Measurements from ENCODE around the gene GGN. TPM values are rescaled to one million over a fixed set of nuclear protein-coding genes. Genes with fewer than 3 reads are reported as not detected.
A peak's percentile ranks its signal among the peaks of the same experiment; 100 is the strongest.

GGN gene
- total RNA-seq, 1 donor from 2014 or later: 0.74 TPM

- TF ChIP-seq CTCF (IDR thresholded peaks at IDR 0.05; ENCODE audit: unreplicated experiment): no peak
- Mint-ChIP-seq H3K4me1 (ENCODE audit: unreplicated experiment) (peaks cover 15% of the 10 kb centered on the region), H3K9me3 (ENCODE audit: unreplicated experiment) (no peaks in the 10 kb centered on the region), H3K4me3 (ENCODE audit: unreplicated experiment) (peak overlapping the region; percentile 35), H3K27ac (ENCODE audit: unreplicated experiment) (peak overlapping the region; percentile 5), H3K27me3 (ENCODE audit: unreplicated experiment) (peaks cover 31% of the 10 kb centered on the region), H3K36me3 (ENCODE audit: low read depth, unreplicated experiment) (peaks cover 8% of the 10 kb centered on the region)
- peak; percentile 22 for DNase-seq (ENCODE audit: low spot score)
Measured at GRCh38 chr19:38389957-38390924, 2.4 kb upstream of the GGN start.

GRCh38 chr19:38389101-38389925 is 1.5 kb upstream of the GGN start:
- no peaks in the 10 kb centered on the region for H3K9me3 Mint-ChIP-seq (ENCODE audit: unreplicated experiment)
- H3K36me3 Mint-ChIP-seq (ENCODE audit: low read depth, unreplicated experiment): peaks cover 8% of the 10 kb centered on the region
- H3K4me3 Mint-ChIP-seq (ENCODE audit: unreplicated experiment): peak overlapping the region; percentile 89
- peak; percentile 15 for DNase-seq (ENCODE audit: low spot score)
- peaks cover 15% of the 10 kb centered on the region for H3K4me1 Mint-ChIP-seq (ENCODE audit: unreplicated experiment)
- peaks cover 27% of the 10 kb centered on the region for H3K27me3 Mint-ChIP-seq (ENCODE audit: unreplicated experiment)
- no peak for TF ChIP-seq CTCF (IDR thresholded peaks at IDR 0.05; ENCODE audit: unreplicated experiment)
- H3K27ac Mint-ChIP-seq (ENCODE audit: unreplicated experiment): no peak overlapping the region

- Mint-ChIP-seq H3K36me3 (ENCODE audit: low read depth, unreplicated experiment) (peaks cover 8% of the 10 kb centered on the region), H3K4me1 (ENCODE audit: unreplicated experiment) (peaks cover 12% of the 10 kb centered on the region), H3K9me3 (ENCODE audit: unreplicated experiment) (no peaks in the 10 kb centered on the region), H3K4me3 (ENCODE audit: unreplicated experiment) (peak within 1 kb of the TSS; percentile 95), H3K27me3 (ENCODE audit: unreplicated experiment) (peaks cover 26% of the 10 kb centered on the region), H3K27ac (ENCODE audit: unreplicated experiment) (peak within 1 kb of the TSS; percentile 26)
- peak; percentile 33 for DNase-seq (ENCODE audit: low spot score)
- no peak for TF ChIP-seq CTCF (IDR thresholded peaks at IDR 0.05; ENCODE audit: unreplicated experiment)
Measured at GRCh38 chr19:38388349-38389100, 691 bp upstream of the GGN start, which contains the start of gene SPRED3. SPRED3 (plus strand) TSS chr19:38388697; CDS start chr19:38390303, 1,606 bp downstream.

GRCh38 chr19:38386971-38387549 is 774 bp downstream of the GGN start:
- no peaks in the 10 kb centered on the region for H3K9me3 Mint-ChIP-seq (ENCODE audit: unreplicated experiment)
- TF ChIP-seq CTCF (IDR thresholded peaks at IDR 0.05; ENCODE audit: unreplicated experiment): no peak
- peaks cover 26% of the 10 kb centered on the region for H3K27me3 Mint-ChIP-seq (ENCODE audit: unreplicated experiment)
- peaks cover 12% of the 10 kb centered on the region for H3K4me1 Mint-ChIP-seq (ENCODE audit: unreplicated experiment)
- H3K27ac Mint-ChIP-seq (ENCODE audit: unreplicated experiment): no peak overlapping the region
- peaks cover 15% of the 10 kb centered on the region for H3K36me3 Mint-ChIP-seq (ENCODE audit: low read depth, unreplicated experiment)
- H3K4me3 Mint-ChIP-seq (ENCODE audit: unreplicated experiment): peak overlapping the region; percentile 86
- no peak for DNase-seq (ENCODE audit: low spot score)
